ENCODE results near the gene FBLN1.

DNA sequence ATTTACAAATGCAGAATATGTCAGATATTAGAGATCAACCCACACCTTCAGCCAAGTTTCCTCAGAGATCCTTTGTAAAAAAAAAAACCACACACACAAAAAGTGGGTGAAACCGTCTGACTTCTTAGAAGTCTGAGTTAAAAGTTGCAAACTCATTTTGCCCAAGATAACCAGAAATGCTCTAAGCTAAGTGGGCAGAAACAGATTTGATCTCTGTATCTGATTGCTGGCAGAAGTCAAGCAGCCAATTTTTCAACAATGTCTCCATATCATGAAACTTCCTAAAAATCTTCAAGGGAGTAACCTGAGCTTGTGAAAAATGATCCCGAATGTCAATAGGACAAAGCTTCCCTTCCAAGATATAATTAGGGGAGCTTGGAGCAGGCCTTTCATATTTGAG is 140.3 kb downstream of the FBLN1 start:
- TF ChIP-seq, protein P1, sequence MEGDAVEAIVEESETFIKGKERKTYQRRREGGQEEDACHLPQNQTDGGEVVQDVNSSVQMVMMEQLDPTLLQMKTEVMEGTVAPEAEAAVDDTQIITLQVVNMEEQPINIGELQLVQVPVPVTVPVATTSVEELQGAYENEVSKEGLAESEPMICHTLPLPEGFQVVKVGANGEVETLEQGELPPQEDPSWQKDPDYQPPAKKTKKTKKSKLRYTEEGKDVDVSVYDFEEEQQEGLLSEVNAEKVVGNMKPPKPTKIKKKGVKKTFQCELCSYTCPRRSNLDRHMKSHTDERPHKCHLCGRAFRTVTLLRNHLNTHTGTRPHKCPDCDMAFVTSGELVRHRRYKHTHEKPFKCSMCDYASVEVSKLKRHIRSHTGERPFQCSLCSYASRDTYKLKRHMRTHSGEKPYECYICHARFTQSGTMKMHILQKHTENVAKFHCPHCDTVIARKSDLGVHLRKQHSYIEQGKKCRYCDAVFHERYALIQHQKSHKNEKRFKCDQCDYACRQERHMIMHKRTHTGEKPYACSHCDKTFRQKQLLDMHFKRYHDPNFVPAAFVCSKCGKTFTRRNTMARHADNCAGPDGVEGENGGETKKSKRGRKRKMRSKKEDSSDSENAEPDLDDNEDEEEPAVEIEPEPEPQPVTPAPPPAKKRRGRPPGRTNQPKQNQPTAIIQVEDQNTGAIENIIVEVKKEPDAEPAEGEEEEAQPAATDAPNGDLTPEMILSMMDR (conservative IDR thresholded peaks at IDR 0.05), result no peak
- TF ChIP-seq ZFX (IDR thresholded peaks at IDR 0.05), result no peak

All from C4-2B (cell line).